Right renal pelvis (tissue), 4 donors: ENCODE data around the gene SETBP1. TPM values are rescaled to one million over a fixed set of nuclear protein-coding genes. Genes with fewer than 3 reads are reported as not detected.
A peak's percentile ranks its signal among the peaks of the same experiment; 100 is the strongest.
"Not testable (repeated sequence)": the region's sequence is repeated elsewhere in the genome, so short reads cannot be mapped to it uniquely, and the experiment has no call there.

ENCODE experiments used
- DNase-seq, 4 donors: peaks; one replicate each; pipeline ENCODE4 v3.0.0-alpha.2; 2013; ENCODE audit warnings: low read depth in 4 of 4, low spot score in 3 of 4, missing footprints in 1 of 4
- polyA plus RNA-seq, 4 donors: library from polyadenylated mRNA; unstranded; fragments of 120-200 nt; gene quantifications; one replicate each; pipeline ENCODE4 v1.2.1, GENCODE V29; 2013; ENCODE audit not compliant: insufficient read length in 4 of 4

Gene SETBP1
- polyA plus RNA-seq, 4 donors, result 27.4 to 33.6 (median 32.1) TPM

GRCh38 chr18:44702594-44702993 is 21.9 kb downstream of the SETBP1 start:
- DNase-seq, result no peak

- no peak for DNase-seq
These were observed 23.6 kb downstream of the SETBP1 start for GRCh38 chr18:44704135-44704789.

- no peak for DNase-seq
These were observed 24.5 kb downstream of the SETBP1 start for GRCh38 chr18:44705075-44705675.

GRCh38 chr18:44708451-44709083 is 27.9 kb downstream of the SETBP1 start:
- DNase-seq, result no peak

GRCh38 chr18:44709307-44710126 is 28.8 kb downstream of the SETBP1 start:
- no peak for DNase-seq

- no peak for DNase-seq
These were observed 30.2 kb downstream of the SETBP1 start for GRCh38 chr18:44710931-44711330.

GRCh38 chr18:44712025-44712424 is 31.3 kb downstream of the SETBP1 start:
- no peak for DNase-seq

GRCh38 chr18:44713435-44713834 is 32.7 kb downstream of the SETBP1 start:
- DNase-seq, result no peak

- no peak for DNase-seq
These were observed 33.7 kb downstream of the SETBP1 start for GRCh38 chr18:44714376-44714775.

- peak in 1 of 4 donors; percentile 48 for DNase-seq
These were observed 34.6 kb downstream of the SETBP1 start for GRCh38 chr18:44715245-44715644.

GRCh38 chr18:44715842-44716241 is 35.2 kb downstream of the SETBP1 start:
- no peak for DNase-seq

GRCh38 chr18:44716697-44717163 is 36.0 kb downstream of the SETBP1 start:
- no peak for DNase-seq

GRCh38 chr18:44719519-44720060 is 38.9 kb downstream of the SETBP1 start:
- no peak for DNase-seq

- DNase-seq, result not testable (repeated sequence)
These were observed 41.1 kb downstream of the SETBP1 start for GRCh38 chr18:44721748-44722147.

GRCh38 chr18:44723411-44723810 is 42.7 kb downstream of the SETBP1 start:
- DNase-seq, result no peak

- DNase-seq, result no peak
These were observed 43.6 kb downstream of the SETBP1 start for GRCh38 chr18:44724105-44724778.

GRCh38 chr18:44725300-44726058 is 44.8 kb downstream of the SETBP1 start:
- no peak for DNase-seq

- no peak for DNase-seq
These were observed 45.4 kb downstream of the SETBP1 start for GRCh38 chr18:44726059-44726421.

- DNase-seq, result no peak
These were observed 46.6 kb downstream of the SETBP1 start for GRCh38 chr18:44727291-44727690.
